HG03558 (cell line): ENCODE data around the gene UNC93A.
"Not testable (repeated sequence)": the region's sequence is repeated elsewhere in the genome, so short reads cannot be mapped to it uniquely, and the experiment has no call there.

Source experiments
- ATAC-seq: cut with Tn5 transposase; IDR thresholded peaks from one replicate; pipeline ENCODE4 v1.9.1; 2021; ENCODE audit warnings: moderate number of reproducible peaks; ENCODE audit not compliant: unreplicated experiment; ENCODE audit errors: extremely low read depth

Gene UNC93A

DNA sequence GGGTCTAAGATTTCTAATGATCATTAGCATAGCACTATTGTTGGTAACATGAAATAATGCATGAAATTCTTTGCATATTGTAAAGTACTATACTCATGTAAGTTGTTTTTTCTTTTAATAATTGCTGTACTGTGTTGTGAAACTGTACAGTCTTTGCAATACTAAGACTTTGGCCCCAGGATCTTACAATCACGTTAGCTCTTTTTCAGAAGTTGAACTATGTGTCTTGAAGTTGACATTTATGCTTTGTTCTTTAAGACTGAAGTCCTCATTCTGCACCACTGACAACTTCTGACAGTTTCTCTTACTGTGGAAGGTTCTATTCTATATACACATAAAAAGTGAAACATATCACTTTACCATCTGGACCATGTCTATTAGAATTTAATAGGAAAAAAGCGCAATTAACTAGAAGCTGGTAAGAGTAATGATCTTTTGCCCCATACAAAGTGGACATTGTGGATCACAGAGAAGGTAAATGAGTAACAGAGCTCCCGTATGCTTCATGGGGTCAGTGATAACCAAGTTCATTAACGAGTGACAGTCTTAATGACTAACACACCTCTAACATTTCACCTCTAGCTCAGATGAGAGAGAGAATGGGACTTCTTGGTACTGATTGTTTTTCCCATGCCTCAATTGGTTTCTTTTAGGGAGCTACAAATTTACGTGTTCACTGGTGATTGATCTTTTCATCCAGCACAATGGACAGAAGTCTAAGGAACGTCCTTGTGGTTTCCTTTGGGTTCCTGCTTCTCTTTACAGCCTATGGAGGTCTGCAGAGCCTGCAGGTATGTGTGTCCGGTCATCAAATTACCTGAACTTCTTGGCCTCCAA, at the start of gene UNC93A:
Gene UNC93A, plus strand, starts transcription at position 530 of the 837 bp plus-strand sequence. Its CDS starts 175 bp downstream, at position 705.
- ATAC-seq = no peak

DNA sequence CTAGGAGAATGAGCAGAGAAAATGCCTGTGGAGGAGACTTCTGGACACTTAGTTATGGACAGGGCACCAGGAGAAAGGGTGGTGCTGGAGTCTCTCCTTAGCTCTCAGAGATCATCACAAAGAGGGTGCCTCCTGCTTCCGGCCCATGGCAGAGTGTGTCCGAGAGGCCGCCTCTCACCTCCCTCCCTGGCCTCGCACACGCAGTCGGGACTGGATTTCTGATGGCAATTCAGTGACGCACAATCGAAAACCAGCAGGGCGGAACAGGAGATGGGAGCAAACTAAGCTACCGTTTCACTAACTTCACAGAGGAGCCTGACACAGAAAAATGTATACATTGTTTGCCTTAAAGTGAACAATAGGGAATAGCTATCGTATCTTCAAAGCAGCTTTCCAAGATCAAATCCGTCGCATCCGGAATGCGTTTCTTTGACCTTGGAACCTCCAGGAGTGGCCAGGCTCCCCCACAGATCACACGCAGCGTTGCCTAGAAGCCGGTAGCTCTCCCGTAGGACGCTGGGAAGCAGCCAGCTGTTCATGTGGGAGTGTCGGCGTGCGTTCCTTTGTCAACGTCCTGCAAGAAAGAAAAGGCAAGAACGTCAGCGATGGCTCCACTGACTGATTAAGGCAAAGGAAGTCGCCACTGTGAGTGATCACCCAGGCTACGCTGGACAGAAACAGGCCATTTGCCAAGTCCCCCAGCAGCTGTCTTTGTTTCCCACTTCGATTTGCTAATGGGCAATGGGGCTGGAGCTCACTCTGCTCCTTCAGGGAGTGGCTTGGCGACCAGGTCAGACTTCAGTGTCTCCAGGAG, 49.6 kb upstream of the UNC93A start:
- ATAC-seq = not testable (repeated sequence)

DNA sequence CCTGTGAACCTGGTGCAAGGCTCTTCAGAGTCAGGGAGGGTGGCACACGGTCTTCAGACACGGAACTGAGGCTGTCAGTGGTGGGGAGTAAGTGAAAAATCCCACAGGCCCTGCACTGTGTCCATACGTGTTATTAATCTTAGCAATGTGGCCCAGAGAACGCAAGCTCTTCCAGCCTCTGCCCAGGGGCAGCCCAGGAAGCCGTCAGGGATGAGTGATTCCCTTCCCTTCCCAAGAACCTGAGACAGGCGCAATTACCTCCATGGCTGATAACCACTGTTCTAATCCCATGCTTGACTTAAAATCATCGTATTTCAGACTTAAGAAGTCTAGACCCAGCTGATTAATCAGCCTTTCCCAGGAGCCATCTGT, 49.0 kb upstream of the UNC93A start:
- ATAC-seq = not testable (repeated sequence)

DNA sequence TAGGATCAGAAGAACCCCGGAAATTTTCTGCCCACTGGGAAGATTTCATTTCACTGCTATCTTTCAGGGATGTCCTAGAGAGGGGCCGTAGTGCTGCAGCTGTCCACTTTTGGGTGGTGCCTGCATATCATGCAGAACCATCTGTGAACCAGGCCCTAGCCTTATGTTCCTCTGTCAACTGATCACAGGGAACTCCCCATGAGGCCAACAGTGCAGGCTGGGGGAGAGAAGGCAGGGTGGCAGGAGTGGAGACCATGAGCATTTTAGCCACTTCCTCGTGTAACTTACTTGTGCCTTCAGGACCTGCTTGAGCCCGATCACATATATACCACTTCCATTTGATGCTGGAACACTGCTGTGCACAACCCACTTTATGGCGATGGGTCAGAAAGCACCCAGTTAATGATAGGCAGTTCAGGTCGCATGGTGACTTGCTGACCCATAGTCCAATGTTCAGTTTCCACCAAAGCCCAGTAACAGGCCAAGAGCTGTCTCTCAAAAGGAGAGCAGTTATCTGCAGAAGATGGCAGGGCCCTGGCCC, 48.5 kb upstream of the UNC93A start:
- not testable (repeated sequence) for ATAC-seq

DNA sequence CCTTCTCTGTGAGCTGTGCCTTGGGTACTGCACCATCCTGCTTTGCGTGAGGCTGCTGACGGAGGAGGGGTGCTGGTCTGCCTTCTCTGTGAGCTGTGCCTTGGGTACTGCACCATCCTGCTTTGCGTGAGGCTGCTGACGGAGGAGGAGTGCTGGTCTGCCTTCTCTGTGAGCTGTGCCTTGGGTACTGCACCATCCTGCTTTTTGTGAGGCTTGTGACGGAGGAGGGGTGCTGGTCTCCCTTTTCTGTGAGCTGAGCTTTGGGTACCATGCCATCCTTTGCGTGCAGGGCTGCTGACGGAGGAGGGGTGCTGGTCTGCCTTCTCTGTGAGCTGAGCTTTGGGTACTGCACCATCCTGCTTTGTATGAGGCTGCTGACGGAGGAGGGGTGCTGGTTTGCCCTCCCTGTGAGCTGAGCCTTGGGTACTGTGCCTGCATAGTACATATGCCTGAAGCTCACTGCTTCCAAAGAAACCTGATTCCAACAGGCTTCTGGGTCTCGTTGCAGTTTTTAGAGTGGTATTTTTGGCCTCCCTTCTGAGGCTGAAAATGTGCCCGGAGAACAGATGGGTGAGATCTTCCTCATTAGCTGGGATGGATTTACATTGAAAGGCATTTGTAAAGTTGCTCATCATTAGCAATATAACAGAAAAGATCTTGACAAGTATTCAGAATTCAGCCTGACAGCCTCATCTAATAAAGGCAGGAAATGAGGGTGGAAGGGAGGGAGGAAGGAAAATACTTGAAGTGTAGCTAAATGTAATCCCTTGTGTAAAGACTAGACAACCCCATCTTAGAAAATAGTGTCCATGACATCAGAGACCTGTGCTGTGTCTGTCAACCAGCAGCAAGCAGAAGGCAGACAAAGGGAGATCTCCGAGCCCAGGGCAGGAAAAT, 46.8 kb upstream of the UNC93A start:
- ATAC-seq = no peak

DNA sequence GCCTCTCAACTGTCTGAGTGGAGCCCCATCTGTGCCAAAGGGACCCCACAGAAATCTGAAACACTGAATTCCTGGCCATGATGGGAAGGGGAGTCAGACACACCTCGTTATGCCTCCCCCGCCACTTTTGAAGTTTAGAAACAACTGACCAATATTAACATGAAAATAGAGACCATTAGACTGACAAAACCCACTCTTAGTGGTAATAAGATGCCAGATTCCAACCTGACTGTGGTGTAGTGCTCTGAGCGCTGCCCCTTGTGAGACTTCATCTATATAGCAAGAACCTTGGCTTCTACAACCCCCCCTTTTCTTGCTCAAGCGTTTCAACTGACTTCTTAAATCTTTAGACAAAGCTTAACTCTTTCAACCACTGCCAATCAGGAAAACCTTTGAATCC, 46.1 kb upstream of the UNC93A start:
- ATAC-seq = no peak

DNA sequence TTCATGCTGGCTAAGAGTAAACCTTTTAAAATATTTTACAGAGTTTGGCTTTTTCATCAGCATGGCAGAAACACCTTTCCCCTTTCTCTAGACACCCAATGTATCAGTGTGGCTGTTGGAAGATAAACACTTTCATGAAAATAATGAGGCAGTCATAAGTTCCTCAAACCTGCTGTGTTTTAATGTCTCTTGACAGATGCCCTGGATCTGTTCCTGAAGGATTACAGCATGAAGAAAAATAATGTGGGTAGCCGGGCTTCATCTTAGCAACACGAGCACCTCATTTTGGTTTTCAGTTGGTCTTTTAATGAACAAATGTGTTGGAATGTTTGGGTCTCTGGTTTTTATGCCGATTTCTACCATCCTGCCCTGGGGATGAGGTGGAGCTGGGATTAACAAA, 45.5 kb upstream of the UNC93A start:
- no peak for ATAC-seq

DNA sequence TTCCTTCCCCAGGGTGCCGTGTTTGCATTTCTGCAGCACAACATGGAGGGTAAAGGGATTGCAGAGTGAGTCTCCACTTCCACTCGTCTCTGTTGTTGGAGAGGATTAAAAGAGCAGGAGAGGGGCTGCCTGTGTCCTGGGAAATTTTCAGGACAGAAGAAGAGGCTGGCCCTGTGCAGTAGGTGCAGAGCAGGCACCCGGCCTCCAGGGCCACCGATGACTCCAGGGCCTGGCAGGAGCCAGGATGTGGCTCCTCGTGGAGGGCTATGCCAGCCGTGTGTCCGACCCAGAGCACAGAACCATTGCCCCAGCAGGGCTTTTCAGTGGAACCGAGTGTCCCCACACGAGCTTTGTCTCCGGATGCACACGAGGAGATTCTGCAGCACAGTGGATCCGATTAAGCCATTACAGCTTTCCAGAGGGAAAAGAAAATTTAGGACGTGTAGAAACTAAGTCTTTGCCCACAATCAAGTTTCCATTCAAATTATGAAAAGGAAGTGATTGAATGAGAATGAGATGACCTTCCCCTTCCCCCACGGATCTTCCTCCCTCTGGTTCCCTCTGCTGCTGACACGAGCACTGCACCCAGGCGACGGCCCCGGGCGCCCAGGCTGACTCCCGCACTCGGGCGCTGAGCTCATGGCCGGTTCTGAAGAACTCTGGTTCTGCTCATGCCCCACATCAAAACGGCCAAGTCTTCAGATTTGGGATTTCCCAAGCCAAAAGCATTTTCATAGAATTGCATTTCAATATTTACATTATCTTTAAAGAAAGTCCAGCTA, 43.1 kb upstream of the UNC93A start:
- ATAC-seq = no peak

DNA sequence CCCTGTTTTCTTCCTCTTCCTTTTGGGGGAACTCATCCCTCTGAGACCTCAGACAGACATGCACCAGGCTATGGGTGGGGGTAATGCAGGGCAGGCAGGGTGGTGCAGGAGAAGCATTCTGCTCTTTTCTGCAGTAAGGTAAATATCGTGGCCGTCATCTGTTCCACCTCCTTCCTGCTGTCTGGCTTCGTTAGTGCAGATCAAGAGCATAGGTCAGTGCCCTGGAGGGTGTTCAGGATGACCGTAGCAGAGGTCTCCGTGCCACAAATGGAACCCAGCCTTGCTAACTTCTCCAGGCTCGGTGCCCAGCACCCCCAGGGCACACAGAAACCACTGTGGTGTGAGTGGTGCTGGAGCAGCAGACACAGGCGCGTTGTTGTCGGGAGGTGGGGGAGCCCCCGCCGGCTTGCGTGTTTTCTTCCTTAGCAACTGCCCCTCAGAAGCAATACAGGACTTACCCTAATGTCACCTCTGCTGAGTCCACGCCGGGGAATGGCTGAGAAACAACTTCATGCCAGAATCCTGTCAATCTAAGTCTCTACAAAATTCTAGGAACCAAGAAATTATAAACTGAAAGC, 42.1 kb upstream of the UNC93A start:
- ATAC-seq = not testable (repeated sequence)

DNA sequence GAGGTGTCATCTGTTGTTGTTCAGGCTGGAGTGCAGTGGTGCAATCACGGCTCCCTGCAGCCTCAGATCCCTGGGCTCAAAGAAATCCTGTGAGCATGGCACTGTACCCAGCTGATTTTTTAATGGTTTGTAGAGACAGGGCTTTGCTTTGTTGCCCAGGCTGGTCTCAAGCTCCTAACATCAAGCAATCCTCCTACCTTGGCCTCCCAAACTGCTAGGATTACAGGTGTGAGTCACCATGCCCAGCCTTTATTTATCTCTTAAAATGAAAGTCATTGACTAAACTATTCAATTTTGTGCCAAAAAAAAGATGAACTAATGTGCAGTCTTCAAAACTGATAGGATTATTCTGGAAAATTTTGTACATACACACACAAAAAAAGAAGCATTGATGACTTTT, 38.8 kb upstream of the UNC93A start:
- ATAC-seq = no peak

DNA sequence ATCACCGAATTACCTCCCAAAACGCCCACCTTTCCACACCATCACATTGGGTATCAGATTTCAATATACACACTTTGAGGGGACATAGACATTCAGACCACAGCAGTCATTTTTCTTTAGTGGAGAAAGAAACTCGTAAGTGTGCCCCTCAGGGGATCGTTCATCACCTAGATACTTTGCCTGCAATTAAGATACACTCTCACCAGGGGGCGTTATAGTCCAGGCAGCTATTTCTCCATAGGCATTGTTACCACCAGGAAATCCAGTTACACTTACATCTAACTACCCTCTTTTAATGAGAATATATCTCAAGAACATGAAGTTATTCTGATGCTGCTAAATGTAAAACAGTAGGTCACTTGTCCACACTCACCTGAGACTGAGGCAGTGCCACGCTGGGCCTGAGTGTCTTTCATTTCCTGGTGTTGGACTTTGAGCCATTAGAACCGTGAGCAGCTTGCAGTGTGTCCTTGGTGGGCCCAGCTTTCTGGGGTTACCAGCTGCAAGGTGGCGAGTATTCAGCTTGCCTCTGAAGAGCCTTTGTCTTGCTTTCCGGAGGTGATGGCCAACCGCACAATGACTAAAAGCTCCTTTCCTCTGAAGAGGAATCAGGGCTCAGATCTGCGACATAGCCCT, 35.1 kb upstream of the UNC93A start:
- ATAC-seq = no peak

DNA sequence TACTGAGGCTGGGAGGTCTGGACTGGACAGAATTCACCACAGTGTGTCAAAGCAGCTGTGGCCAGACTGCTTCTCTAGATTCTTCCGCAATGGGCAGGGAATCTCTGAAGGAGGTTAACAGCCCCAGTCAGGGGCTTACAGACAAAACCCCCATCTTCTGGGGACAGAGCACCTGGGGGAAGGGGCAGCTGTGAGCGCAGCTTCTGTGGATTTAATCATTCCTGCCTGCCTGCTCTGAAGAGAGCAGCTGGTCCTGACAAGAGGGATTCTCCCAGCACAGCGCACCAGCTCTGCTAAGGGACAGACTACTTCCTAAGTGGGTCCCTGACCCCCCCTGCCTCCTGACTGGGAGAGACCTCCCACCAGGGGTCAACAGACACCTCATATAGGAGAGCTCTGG, 32.5 kb upstream of the UNC93A start:
- no peak for ATAC-seq

DNA sequence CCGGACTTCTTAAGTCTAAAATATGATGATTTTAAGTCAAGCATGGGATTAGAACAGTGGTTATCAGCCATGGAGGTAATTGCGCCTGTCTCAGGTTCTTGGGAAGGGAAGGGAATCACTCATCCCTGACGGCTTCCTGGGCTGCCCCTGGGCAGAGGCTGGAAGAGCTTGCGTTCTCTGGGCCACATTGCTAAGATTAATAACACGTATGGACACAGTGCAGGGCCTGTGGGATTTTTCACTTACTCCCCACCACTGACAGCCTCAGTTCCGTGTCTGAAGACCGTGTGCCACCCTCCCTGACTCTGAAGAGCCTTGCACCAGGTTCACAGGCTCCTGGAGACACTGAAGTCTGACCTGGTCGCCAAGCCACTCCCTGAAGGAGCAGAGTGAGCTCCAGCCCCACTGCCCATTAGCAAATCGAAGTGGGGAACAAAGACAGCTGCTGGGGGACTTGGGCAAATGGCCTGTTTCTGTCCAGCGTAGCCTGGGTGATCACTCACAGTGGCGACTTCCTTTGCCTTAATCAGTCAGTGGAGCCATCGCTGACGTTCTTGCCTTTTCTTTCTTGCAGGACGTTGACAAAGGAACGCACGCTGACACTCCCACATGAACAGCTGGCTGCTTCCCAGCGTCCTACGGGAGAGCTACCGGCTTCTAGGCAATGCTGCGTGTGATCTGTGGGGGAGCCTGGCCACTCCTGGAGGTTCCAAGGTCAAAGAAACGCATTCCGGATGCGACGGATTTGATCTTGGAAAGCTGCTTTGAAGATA, 24.9 kb upstream of the UNC93A start:
- not testable (repeated sequence) for ATAC-seq

DNA sequence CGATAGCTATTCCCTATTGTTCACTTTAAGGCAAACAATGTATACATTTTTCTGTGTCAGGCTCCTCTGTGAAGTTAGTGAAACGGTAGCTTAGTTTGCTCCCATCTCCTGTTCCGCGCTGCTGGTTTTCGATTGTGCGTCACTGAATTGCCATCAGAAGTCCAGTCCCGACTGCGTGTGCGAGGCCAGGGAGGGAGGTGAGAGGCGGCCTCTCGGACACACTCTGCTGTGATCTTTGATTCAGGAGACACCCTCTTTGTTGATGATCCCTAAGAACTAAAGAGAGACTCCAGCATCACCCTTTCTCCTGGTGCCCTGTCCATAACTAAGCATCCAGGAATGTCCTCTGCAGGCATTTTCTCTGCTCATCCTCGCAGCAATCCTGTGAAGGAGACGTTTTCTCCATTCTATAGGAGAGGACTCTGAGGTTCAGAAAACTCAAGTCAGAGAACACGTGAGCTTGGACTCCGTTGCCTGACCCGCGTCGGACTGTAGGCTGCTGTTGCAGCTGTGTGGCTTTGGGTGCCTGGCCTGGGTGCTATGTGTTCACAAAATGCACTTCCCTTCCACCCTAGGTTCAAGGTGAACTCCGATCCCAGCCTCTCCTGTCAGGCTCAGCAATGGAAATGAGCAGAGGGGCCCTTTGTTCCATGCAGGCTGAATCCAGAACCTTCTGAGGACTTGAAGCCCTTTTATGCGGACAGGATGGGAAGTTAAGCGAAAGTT, 24.1 kb upstream of the UNC93A start:
- ATAC-seq = no peak

DNA sequence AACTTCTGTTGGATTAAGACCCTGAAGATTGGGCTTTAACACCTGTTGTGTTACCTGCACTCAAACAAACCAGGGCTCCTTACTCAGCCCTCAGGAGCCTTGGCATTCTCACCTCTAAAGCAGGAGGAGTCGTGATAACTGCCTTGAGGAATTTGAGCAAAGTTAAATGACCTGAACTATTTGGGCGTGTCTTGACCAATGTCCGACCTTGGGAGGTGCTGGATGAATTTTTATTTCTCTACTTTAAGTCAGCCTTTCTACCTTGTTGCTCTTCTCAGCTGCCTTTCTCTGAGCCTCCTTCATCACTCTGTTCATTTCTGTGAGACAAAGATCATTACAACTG, 23.6 kb upstream of the UNC93A start:
- ATAC-seq = not testable (repeated sequence)

DNA sequence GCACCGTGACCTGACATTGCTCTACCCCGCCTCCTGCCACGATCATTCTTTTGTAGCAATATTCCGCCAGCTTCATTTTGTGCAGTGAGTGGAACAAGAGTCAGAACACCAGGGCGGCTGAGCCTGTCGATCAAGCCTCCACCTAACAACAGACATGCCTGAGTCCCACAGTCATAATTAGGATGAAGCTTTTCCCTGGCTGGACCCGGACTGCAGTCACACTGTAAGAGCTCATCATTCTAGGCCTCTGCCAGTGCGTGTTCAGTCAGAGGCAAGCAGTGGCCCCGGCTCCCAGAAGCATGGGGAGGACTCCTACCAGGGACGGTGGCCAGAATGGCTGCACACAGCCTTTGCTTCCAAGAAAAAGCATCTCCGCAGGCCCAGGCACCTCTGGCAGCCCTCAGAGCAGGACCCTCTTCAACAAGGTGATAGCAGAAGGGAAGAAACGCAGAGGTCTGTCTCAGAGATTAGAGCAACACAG, 23.2 kb upstream of the UNC93A start:
- no peak for ATAC-seq

DNA sequence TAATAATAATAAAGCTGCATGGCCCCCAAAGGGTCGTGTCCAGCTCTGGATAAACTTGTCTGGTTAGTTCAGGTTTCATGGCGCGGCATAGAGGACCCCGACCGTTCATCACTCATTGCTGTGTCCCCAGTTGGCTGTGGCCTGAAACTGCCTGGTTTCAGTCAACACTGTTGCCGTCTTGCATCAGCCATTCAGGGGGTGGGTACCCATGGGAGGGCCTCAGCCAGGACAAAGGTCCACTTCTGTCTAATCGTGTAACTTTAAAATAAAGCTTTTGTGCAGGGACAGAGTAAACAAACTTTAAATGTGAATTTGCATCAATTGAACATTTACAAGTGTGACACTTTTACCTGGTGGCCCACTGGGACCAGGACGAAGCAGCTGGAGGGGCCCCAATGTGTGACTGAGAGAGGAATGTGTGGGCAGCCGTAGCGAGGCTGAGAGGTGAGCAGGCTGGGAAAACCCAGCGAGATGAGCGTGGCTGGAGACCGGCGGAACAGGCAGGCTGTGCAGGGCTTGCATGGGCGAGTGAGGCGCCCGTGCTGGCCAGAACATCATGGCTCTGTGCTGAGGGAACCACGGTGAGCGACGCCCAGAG, 22.3 kb upstream of the UNC93A start:
- ATAC-seq = no peak
